Nephron progenitor cell (in vitro differentiated cells): ENCODE measurements around the gene NR1H3.

Source experiments
- DNase-seq: peaks from one replicate; pipeline ENCODE4 v3.0.0; 2021
- H3K27ac Mint-ChIP-seq: 2 replicates; pipeline ENCODE4 v1.8.0; 2021; ENCODE audit warnings: mild to moderate bottlenecking, moderate library complexity, mixed read lengths
- H3K27me3 Mint-ChIP-seq: 2 replicates; pipeline ENCODE4 v1.8.0; 2021; ENCODE audit warnings: mild to moderate bottlenecking, low read depth, mixed read lengths; ENCODE audit not compliant: poor library complexity
- H3K36me3 Mint-ChIP-seq: 2 replicates; pipeline ENCODE4 v1.8.0; 2021; ENCODE audit warnings: low read depth, mixed read lengths
- H3K4me1 Mint-ChIP-seq: 2 replicates; pipeline ENCODE4 v1.8.0; 2021; ENCODE audit warnings: mixed read lengths
- H3K4me3 Mint-ChIP-seq: 2 replicates; pipeline ENCODE4 v1.8.0; 2021; ENCODE audit warnings: mild to moderate bottlenecking, moderate library complexity, mixed read lengths
- H3K9me3 Mint-ChIP-seq: 2 replicates; pipeline ENCODE4 v1.8.0; 2021; ENCODE audit warnings: mild to moderate bottlenecking, moderate library complexity, mixed read lengths
- TF ChIP-seq, protein P1 (sequence below): fragments of 200-600 bp; sonication (generic); IDR thresholded peaks from 2 replicates; pipeline ENCODE4 v1.5.0; 2021; ENCODE audit warnings: antibody characterized with exemption

Gene NR1H3

DNA sequence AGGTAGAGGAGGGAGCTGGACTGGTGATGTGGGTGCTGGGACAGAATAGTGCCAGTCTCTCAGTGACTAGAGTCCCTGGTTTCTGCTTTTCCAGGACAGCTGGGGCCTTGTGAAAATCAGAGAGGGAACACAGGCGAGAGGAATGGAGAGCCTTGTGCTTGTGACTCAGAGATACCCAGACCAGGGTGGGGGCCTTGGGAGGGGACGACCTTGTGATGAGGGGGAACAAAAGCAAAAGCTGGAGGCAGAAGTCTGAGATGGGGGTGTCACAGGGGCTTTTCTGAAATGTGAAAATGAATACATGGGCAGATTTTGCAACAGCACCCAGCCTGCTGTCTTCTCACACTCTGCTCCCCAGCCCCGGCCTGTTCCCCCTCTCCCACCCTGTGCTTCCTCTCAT lies 3.4 kb upstream of the NR1H3 start:
- peak overlapping the region; percentile 99 for H3K27ac Mint-ChIP-seq
- H3K4me3 Mint-ChIP-seq = peak overlapping the region; percentile 63
- TF ChIP-seq, protein P1, sequence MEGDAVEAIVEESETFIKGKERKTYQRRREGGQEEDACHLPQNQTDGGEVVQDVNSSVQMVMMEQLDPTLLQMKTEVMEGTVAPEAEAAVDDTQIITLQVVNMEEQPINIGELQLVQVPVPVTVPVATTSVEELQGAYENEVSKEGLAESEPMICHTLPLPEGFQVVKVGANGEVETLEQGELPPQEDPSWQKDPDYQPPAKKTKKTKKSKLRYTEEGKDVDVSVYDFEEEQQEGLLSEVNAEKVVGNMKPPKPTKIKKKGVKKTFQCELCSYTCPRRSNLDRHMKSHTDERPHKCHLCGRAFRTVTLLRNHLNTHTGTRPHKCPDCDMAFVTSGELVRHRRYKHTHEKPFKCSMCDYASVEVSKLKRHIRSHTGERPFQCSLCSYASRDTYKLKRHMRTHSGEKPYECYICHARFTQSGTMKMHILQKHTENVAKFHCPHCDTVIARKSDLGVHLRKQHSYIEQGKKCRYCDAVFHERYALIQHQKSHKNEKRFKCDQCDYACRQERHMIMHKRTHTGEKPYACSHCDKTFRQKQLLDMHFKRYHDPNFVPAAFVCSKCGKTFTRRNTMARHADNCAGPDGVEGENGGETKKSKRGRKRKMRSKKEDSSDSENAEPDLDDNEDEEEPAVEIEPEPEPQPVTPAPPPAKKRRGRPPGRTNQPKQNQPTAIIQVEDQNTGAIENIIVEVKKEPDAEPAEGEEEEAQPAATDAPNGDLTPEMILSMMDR = no peak
- H3K4me1 Mint-ChIP-seq = peaks cover 65% of the 10 kb centered on the region
- no peaks in the 10 kb centered on the region for H3K9me3 Mint-ChIP-seq
- H3K27me3 Mint-ChIP-seq = peaks cover 7% of the 10 kb centered on the region
- no peak for DNase-seq
- no peaks in the 10 kb centered on the region for H3K36me3 Mint-ChIP-seq

DNA sequence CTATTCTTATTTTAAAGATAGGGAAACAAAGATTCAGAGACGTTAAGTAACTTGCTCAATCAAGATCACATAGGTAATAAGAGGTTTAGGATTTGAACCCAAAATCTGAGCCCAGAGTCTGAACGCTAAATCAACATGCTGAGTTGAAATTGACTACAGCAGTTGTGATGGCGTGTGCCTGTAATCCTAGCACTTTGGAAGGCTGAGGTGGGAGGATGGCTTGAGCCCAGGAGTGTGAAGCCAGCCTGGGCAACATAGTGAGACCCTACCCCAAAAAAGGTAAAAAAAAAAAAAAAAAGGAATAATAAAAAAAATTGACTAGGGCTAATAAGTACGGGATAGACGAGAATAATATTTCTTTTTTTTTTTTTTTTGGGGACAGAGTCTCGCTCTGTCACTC lies 1.4 kb upstream of the NR1H3 start:
- peaks cover 7% of the 10 kb centered on the region for H3K27me3 Mint-ChIP-seq
- H3K4me1 Mint-ChIP-seq = peaks cover 65% of the 10 kb centered on the region
- TF ChIP-seq, protein P1 = no peak
- no peaks in the 10 kb centered on the region for H3K9me3 Mint-ChIP-seq
- no peak for DNase-seq
- no peaks in the 10 kb centered on the region for H3K36me3 Mint-ChIP-seq
- H3K27ac Mint-ChIP-seq = no peak overlapping the region
- H3K4me3 Mint-ChIP-seq = no peak overlapping the region

- H3K27me3 Mint-ChIP-seq = peaks cover 4% of the 10 kb centered on the region
- H3K27ac Mint-ChIP-seq = peak overlapping the region; percentile 93
- no peak for DNase-seq
- no peak overlapping the region for H3K4me3 Mint-ChIP-seq
- peaks cover 58% of the 10 kb centered on the region for H3K4me1 Mint-ChIP-seq
- H3K9me3 Mint-ChIP-seq = no peaks in the 10 kb centered on the region
- TF ChIP-seq, protein P1 = no peak
- no peaks in the 10 kb centered on the region for H3K36me3 Mint-ChIP-seq
Observed at GRCh38 chr11:47257177-47257516, 649 bp upstream of the NR1H3 start.

- Mint-ChIP-seq H3K27ac (peak overlapping the region; percentile 91), H3K4me1 (peaks cover 53% of the 10 kb centered on the region)
Observed at GRCh38 chr11:47258317-47258902, 614 bp downstream of the NR1H3 start.

DNA sequence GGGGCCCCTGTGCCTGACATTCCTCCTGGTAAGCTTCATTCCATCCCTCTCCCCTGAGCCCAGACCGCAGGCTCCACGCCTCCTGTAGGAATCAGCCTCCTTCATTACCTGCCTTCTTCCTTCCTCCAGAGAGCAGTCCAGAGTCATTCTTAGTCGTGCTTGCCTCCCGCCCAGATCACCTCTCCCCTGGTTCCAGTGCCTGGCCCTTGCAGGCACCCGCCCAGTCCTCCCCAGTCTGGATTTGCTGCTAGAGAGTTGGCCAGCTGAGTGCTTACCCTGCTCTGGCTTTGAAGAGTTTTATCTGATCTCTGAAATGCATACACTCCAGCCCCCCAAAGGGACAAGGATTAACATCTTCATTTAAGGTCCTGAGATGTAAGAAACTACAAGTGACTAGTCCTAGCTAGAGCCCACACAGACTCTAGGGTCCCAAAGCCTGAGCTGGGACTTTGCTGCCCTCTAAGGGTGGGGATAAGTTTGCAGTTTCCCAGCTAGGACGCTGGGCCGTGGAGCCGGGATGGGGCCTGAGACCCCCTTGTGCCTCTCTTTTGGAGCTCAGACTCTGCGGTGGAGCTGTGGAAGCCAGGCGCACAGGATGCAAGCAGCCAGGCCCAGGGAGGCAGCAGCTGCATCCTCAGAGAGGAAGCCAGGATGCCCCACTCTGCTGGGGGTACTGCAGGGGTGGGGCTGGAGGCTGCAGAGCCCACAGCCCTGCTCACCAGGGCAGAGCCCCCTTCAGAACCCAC lies 1.6 kb downstream of the NR1H3 start:
- Mint-ChIP-seq H3K27me3 (peaks cover 3% of the 10 kb centered on the region), H3K36me3 (peaks cover 8% of the 10 kb centered on the region), H3K4me1 (peaks cover 52% of the 10 kb centered on the region), H3K9me3 (no peaks in the 10 kb centered on the region), H3K4me3 (peak overlapping the region; percentile 8), H3K27ac (peak overlapping the region; percentile 46)
- DNase-seq = peak; percentile 42
- TF ChIP-seq, protein P1 = peak; percentile 46

More at GRCh38 chr11:47258317-47258902, 614 bp downstream of the NR1H3 start:
- Mint-ChIP-seq H3K27me3 (peaks cover 3% of the 10 kb centered on the region), H3K36me3 (no peaks in the 10 kb centered on the region), H3K9me3 (no peaks in the 10 kb centered on the region), H3K4me3 (peak overlapping the region; percentile 74)
- TF ChIP-seq, protein P1 = no peak
- no peak for DNase-seq

GRCh38 chr11:47260366-47260765 lies 2.6 kb downstream of the NR1H3 start:
- no peaks in the 10 kb centered on the region for H3K9me3 Mint-ChIP-seq
- no peak overlapping the region for H3K27ac Mint-ChIP-seq
- peaks cover 49% of the 10 kb centered on the region for H3K4me1 Mint-ChIP-seq
- no peak overlapping the region for H3K4me3 Mint-ChIP-seq
- TF ChIP-seq, protein P1 = no peak
- no peak for DNase-seq
- H3K27me3 Mint-ChIP-seq = peaks cover 2% of the 10 kb centered on the region
- H3K36me3 Mint-ChIP-seq = peaks cover 11% of the 10 kb centered on the region
